Measurements from ENCODE around the gene OAF.
A peak's percentile ranks its signal among the peaks of the same experiment; 100 is the strongest.
"Not testable (repeated sequence)": the region's sequence is repeated elsewhere in the genome, so short reads cannot be mapped to it uniquely, and the experiment has no call there.

The OAF gene

DNA sequence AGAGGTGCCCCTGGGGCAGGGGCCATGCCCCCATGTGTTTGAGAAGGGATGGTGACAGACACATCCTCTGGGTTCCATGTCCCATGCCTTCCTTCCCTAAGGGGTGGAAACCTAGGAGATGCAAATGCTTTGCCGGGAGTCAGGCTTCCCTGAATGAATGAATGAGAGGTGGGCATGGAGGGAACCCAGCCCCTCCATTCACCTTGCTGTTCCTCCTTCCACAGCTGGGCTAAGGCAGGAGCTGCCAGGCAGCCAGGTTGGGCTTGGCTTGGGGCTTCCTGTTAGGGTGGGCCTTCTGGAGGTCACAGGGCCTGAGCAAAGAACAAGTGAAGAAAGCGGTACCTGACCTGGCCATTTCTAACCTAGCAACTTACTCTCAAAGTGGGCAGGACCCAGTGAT lies 30.0 kb downstream of the OAF start:
- DNase-seq (ENCODE audit: low read depth, low spot score): no peak

DNA sequence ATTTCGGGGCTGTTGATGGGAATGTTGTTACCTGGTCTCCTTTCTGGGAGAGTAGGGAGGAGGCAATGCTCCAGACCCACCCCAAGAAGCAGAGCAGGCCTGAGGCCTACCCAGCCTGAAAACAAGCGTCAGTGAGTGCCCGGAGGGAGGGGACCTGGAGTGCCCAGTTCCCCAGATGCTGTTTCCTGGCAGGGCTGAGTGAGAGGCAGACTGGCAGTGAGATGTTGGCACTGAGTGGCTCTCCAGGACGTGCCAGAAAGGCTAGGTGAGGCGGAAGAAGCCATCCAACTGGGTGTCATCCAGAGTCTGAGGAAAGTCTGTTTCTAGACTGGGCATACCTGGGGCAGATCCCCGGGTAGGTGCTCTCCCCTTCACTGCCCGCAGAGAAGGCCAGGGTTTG lies 30.4 kb downstream of the OAF start:
- DNase-seq (ENCODE audit: low read depth, low spot score): no peak

DNA sequence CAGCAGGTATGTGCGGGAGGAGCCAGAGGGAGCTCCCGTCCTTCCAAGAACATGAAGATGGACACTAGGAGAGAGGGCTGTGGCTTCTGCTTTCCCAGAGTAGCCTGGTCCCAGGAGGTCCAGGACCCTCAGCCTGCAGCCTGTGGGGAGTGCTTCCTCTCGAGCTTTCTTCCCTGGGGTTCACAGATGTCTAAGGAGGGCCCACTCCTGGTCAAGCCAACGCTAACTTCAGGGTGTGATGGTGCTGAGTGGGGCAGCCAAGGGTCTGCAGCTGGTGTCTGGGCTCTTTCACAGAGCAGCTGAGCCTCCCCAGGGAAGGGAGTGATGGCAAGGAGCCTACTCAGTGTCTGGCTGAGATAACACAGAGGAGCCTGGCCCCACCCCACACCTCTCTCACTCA lies 32.4 kb downstream of the OAF start:
- DNase-seq (ENCODE audit: low read depth, low spot score): no peak

DNA sequence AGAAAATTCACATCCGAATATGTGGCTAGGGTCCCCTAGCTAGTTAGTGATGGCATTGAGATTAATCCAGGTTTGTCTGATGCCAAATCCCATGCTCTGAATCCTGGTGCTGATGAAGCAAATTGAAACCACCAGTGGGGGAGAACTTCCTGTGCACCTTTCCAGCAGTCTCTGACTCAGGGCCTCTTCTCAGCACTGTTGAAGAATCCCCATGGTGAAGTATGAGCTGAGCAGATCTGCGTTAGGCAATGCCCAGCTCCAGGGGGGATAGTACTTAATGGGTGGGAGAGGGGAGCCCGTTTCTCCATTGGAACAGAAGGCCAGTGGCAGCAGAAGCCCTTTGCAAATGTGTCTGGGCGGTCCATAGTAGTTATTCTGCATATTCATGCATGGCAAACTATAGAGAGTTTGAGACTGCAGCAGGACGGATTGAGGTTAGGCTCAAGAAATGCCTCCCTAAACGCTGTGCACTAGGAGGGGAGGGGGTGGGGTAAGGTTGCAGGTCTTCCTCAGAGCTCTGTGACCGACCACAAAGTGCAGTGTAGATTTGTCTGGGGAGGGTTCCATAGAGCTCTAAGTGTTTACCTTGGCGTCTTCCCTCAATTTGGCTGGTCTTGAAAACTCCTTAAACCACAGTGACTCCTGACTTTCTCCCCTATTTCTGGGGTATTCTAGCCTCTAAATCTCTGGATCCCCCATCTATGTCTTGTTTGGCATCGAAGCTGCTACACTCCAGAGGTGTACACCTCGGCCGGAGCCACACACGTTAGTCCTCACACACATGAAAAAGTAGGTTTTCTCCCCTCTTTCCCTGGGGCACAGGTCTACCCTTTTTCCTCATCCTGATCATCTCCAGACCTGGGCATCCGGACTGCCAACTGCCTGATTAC lies 33.9 kb downstream of the OAF start:
- no peak for DNase-seq (ENCODE audit: low read depth, low spot score)

DNA sequence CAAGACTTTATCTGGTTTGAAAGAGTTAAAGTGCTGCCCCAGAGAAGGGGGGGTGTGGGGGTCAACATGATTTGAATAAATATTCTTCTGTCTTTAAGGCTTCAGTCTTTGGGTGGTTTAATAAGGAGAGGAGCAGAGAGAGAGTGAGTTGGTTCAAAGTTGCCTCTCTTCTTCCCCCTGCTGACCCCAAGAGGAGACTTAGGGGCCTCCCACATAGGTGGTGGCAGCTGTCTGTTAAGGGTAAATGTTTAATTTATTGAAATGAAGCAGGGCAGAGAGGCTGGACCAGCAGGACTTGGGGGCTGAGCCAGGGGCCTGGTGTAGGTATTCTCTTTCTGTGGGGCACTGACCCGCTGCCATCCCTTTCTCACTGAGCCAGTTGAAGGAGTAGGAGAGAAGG lies 34.6 kb downstream of the OAF start:
- no peak for DNase-seq (ENCODE audit: low read depth, low spot score)

DNA sequence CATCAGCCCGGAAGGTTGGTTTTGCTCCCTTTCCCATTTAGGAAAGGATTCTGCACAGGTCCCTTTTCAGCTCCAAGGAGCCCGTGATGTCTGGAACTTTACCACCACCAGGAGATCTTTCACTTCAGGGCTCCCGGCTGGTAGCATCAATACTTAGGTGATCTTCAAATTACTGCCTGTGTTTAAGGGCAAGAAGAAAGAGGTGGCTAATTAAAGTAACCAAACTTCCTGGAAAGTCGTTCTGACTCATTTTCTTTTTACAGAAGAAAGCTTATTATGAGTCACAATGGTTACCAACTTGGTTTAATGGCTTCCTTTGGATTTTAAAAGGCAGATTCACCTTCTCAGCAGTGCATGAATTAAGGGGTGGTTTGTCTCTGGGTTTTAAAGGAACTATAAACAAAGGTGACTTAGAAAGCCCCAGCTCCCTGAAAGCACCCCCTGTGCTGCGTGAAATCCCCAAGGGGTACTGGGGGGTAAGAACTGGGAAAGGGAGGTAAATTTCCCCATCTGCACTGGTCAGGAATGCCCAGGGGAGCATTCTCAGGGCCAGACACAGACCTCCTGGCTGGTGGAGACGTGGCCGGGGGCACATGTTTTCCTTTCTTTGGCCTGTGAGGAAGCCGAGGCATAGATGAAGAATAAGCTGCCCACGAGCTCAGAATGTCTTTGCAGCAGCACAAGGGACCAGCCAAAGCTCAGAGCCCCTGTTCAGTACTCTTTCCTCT lies 37.9 kb downstream of the OAF start:
- peak; percentile 22 for DNase-seq (ENCODE audit: low read depth, low spot score)

DNA sequence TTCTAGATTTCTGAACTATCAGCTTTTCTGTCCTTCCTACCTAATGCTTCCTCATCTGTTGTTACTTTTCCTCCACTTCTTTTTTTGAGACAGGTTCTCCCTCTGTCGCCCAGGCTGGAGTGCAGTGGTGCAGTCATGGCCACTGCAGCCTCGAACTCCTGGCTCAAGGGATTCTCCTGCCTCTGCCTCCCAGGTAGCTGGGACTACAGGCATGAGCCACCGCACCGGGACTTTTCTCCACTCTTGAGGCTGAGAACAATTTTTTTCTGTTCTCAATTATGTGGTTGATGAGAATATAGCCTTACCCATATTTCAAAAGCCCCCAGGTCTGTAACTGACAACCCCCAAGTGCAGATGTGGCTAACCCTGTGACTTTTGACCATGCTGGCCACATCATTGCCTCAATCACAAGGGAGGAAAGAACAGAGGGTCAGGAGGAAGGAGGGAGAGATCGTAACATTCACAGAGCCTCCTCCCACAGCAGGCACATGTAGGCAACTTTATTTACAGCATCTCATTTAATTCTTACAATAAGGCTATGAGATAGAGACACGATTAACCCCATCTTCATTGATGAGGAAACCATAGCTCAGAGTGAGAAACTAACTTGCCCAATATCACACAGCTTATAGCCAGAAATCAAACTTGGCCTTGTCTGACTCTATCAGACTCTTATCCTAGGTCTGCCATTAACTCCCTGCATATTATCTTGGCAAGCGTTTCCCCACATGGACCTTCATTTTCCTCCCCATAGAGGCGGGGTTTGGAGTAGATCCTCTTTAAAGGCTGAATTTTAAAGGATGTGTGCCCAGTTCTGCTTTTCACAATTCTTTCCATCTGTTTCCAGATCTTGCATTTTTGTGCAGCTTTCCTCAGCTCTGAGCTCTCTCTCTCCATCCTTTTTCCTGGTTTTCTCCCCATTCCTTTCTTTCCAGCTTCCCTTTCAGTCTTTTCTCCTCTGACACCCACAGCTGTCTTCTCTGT lies 38.7 kb downstream of the OAF start:
- DNase-seq (ENCODE audit: low read depth, low spot score): no peak

DNA sequence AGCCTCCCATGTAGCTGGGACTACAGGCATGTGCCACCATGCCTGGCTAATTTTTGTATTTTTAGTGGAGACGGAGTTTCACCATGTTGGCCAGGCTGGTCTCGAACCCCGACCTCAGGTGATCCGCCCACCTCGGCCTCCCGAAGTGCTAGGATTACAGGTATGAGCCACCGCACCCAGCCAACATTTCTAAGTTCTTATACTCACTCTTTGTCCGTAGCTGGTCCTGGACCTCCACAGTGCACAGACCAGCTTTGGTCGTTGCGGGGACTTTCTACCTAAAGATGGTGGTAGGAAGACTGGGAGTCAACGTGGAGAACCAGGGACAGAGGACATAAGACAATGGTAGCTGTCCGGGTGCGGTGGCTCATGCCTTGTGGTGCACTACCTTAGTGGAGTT lies 42.5 kb downstream of the OAF start:
- not testable (repeated sequence) for DNase-seq (ENCODE audit: low read depth, low spot score)

DNA sequence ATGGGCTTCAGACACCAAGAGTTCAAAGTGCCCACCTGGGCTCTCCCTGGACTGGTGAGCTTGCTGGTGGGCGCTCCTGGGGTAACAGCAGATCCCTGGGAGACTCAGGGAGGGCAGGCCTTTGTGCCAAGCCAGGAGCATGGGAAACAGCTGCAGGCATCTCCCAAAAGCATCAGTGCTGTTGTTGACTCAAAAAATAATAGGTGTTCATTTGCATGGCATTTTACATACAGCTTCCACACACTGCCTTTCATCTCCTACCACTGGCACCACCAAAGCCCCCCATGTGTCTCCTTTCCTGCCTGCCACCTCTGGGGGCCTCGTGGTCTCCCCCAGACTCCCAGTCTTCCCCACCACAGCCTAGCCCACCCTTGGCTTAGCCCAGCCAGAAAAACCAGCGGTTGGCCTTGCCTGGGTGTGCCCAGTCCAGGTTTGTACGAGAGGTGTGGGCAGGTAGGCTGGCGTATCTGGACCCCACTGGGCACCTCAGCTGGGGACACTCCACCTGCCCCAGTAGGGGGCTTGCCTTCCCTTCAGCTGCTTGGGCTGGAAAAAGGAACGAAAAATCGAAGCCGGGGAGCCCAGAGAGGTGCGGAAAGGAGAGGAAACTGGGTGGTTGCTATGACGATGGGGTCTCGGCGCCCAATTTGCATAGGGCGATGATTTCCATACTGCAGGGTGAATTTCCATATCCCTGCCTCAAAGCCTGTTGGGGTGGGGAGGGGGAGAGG lies 44.1 kb downstream of the OAF start:
- DNase-seq (ENCODE audit: low read depth, low spot score): peak; percentile 85

DNA sequence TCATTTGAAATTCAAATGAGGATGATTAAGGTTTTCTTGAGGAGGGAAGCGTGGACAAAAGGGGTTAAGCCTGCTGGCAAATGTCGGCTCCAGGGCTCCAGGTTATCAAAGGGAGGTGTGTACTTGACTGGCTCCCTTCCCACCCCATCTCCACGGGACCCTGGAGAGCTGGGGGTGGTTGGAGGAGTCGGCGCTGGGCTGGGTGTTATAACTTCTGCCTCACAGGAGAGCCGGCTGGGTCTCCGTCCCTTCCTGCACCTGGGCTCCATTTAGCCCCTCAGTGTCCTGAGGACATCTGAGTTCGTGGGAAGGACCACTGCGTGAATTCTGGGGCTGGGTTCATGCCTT lies 44.7 kb downstream of the OAF start:
- no peak for DNase-seq (ENCODE audit: low read depth, low spot score)

DNA sequence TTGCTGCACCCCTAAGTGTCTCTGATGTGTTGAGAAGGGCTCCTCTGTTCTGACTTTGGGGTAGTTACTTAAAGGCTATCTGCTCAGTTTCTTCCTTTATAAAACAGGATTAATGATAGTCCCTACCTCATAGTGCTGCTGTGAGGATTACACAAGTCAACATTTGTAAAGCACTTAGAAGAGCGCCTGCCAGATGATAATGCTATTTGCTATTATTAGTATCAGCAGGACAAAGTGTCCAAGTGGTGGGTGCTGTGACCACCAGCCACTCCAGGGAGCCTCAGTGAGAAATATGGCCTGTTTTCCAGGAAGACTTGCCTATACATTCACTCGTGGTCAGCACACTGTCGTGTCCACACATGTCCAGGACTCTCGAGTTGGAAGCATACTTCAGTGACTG lies 45.3 kb downstream of the OAF start:
- no peak for DNase-seq (ENCODE audit: low read depth, low spot score)

DNA sequence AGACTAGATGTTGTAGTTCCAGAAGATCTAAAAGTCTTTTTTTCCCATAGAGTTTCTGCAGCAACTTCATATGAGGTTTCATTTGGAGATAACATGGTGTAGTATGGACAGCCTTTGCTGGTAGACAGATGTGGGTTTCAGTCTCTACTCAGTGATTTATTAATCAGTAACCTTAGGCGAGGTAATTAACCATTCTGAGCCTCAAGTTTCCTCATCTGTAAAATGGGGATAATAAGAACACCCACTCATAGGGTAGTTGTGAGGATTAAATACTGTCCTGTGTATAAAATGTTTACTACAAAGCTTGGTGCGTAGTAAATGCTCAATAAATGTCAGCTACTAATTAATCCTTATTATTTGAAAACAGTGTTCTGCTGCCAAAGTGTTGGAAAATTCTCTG lies 45.9 kb downstream of the OAF start:
- no peak for DNase-seq (ENCODE audit: low read depth, low spot score)

DNA sequence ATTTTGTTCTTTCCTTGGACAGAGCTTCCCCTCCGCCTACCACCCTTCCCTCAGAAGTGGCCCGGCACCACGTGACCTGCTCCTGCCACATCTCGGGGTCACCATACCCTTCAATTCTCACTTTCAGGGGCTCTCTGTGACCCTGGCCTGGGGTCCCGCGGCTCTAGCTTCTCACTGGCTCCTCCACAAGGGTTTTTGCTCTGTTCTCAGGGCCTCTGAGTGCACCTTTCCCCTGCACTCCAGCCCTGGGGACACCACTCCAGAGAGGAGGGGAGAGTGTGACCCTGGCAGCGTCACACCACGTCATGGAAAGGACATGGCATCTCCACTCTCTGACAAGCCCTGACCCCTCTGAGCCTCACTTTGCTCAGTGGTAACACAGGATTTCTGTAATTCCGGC lies 46.5 kb downstream of the OAF start:
- DNase-seq (ENCODE audit: low read depth, low spot score): no peak

DNA sequence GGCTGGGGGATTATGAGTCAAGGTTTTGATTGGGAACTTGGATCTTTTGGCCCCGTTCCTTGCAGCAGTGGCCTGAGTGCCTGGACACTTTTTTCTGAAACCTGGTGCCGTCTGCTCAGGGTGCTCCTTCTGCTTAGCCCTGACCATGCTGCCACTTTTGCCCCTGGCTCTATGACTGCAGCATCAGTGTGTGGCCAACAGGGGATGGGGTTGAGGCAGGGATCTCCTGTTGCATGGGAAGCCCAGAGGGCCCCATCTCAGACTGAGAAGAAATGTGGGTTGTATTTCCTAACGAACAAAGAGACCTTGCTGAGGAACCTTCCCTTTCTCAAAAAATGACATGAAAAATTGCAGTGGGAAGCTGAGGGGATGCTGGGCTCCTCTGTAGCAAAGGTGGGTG lies 47.8 kb downstream of the OAF start:
- no peak for DNase-seq (ENCODE audit: low read depth, low spot score)

DNA sequence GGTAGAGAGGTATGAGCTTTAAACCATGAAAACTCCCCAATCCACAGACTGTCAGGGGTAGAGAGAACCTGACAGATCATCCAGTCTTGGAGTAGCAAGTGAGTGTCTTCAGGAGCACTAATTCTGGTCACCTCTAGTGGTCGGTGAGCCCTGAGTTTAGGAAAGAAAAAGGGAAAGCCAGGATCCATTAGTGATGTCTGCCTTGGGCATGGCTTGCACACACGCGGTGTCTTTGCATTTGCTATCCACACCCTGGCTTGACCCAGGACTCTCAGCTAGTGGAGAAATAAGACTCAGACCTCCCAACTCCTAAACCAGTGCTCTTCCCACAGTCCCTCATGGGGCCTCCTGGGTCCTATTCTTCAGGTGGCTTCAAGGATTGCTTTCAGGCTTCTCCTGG lies 48.4 kb downstream of the OAF start:
- no peak for DNase-seq (ENCODE audit: low read depth, low spot score)

DNA sequence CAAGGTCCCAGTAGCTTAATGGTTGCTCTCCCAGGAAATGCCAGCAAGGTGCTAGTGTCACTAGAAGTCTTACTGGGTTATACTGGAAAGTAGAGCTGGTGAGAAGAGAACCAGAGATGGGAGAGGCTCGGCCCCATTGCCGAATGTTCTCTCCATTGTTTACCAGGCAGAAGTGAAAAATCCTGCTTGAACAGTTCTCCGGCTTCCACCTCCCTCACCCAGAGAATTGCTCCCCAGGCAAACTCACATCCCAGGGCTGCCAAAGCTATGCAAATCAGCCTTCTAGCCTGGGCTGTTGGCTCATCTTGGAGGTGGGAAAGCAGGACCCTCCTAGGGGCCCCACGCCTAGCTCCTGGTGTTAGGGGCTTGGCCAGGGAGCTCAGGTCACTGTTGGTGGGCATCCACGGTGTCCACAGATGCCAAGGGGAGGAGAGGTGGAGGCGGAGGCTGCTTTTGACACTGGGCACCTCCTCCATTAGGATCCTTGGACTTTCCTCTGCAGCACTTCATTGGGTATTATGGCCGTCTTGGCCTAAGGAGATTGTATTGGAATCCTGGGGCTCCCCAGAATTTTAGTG lies 49.2 kb downstream of the OAF start:
- peak; percentile 56 for DNase-seq (ENCODE audit: low read depth, low spot score)

DNA sequence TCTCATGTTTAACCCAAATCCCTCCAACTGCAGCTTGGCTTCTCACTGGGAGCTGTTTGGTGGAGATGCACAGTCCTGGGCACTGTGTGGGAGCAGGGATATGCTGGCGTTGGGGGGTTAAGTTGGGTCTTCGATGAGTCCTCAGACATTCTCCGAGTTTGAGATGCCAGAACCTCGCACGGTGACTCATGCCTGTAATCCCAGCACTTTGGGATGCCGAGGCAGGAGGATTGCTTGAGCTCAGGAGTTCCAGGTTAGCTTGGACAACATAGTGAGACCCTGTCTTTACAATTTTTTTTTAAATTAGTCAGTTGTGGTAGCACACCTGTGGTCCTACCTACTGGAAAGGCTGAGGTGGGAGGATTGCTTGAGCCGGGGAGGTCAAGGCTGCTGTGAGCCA lies 49.8 kb downstream of the OAF start:
- no peak for DNase-seq (ENCODE audit: low read depth, low spot score)

DNA sequence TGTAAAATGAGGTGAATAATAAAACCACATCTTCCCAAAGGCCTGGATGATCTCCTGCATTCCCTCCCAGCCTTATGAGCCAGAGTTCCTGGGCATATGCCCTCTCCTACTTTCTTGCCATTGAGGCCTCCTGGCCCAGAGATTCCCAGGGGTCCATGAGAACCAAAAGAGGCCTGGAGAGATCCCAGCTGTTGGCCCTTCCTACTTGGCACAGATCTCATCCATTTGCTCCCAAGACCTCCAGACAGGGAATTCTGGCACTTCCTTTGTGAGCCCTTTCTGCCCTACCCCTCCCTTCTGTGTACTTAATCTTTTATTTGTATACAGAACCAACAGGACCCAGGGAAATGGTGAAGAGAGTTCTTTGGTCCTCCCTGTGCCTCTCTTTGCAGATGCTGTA lies 50.5 kb downstream of the OAF start:
- no peak for DNase-seq (ENCODE audit: low read depth, low spot score)

DNA sequence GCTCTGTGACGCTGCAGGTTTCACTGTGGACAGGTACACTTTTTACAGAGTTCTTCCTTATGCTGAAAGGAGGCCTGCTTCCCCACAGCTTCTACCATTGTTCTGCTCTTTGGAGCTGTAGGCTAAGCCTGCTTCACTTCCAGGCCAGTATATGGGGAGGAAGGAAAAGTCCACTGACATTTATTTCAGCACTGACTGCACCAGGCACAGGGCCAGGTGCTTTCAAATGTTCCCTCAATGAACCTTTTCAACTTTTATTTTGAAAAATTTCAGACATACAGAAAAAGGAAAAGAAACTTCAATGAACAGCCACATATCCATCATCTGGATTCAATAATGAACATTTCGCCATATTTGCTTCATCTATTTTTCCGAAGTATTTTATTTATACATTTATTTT lies 51.1 kb downstream of the OAF start:
- no peak for DNase-seq (ENCODE audit: low read depth, low spot score)

DNA sequence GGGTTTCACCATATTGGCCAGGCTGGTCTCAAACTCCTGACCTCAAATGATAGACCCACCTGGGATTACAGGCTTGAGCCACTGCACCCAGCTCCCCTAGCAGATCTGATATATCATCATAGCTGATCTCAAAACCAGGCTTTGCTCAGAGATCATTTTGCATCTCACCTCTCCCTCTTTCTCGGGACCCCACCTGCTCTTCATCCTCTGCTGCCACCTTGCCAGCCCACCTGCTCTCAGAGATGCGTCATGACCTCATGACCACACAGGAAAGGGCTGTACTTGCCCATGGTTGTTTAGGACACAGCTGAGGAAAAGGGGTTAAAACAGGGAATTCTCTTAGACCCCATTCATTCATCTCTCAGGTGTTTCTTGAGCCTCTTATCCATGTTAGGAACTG lies 56.5 kb downstream of the OAF start:
- no peak for DNase-seq (ENCODE audit: low read depth, low spot score)

DNA sequence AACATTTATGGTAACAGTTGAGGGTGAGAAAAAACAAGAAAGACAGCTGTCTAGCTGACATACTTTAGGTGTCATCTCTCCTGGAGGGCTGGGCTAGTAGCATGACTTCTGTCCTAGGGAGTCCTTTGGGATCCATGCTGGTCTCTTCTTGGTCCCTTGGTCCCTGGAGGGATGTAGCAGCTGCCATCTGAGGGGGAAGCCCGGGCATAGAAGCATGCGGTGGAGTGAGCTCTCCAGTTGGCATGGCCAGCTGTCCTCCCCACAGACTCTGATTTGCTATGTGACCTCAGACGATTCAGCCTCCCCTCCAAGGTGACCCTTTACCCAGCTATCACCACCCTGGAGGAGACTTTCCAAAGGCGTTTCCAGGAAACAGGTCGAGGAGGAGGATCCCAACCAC lies 57.9 kb downstream of the OAF start:
- DNase-seq (ENCODE audit: low read depth, low spot score): no peak
